ENCODE results near the gene DHX16. TPM values are rescaled to one million over a fixed set of nuclear protein-coding genes. Genes with fewer than 3 reads are reported as not detected.

DHX16 gene
- total RNA-seq, 2 donors from 2014 or later, result 27.4 to 40.0 TPM

DNA sequence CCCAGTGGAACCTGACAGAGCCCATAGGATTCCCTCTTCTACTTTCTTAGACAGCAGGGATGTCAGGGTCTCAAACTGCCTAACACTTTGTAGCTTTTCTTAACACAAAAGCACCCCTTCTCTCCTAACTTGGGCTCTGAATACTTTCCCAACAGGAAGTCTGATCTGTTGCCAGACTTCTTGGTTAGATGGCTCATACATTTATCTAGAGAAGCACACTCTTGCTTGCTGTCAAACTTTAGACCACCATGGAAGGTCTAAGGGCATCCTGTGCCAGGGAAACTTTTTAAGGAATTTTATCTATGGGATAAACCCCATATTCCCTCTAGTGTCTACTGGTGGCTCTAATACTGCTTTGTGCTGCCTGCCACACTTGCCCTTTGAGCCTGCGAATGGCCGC is 29.1 kb downstream of the DHX16 start:
- no peaks in the 10 kb centered on the region for H3K27me3 Mint-ChIP-seq
- ATAC-seq (replicated peaks), result no peak
- H3K36me3 Mint-ChIP-seq (ENCODE audit: low read depth), result peaks cover 42% of the 10 kb centered on the region
- peaks cover 12% of the 10 kb centered on the region for H3K4me1 Mint-ChIP-seq
- H3K4me3 Mint-ChIP-seq, result no peak overlapping the region
- H3K9me3 Mint-ChIP-seq, result no peaks in the 10 kb centered on the region
- H3K27ac Mint-ChIP-seq, result peak overlapping the region; percentile 21

DNA sequence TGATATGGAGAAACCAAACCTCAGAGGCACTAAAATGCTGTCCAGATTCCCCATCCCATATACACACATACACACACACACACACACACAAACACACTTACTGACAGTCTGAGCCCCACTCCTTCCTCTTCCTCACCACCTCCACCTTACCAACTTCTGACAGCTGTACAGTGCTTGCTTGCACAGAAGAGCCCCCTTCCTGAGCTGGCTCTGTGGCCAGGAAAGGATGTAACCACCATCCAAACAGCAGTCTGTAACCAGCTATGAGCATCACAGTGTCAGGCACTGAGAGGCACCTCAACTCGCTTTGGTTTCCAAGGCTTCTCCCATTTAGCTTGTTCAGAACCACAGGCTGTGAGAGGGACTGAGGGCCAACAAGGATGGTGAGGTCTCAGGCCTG is 31.8 kb downstream of the DHX16 start:
- ATAC-seq (replicated peaks), result no peak
- no peak overlapping the region for H3K27ac Mint-ChIP-seq

DNA sequence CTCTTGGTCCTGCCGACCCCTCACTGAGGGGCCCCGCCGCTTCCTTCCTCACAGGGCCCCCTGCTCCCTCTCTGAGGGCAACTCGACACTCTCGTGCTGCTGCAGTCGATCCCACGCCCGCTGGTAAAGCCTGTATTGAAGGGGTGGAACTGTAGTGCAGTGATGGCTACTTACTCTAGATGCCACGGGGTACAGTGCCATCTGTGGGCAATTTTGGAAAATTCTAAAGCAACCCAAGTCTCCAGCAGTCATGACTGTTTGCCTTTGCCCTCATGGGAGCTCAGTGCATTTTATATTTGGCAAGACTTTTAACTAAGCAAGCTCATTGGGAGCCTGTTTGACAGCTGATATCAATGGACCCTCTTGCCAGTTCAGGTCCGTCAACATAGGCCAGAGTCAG is 32.3 kb downstream of the DHX16 start:
- peaks cover 48% of the 10 kb centered on the region for H3K36me3 Mint-ChIP-seq (ENCODE audit: low read depth)
- H3K4me1 Mint-ChIP-seq, result no peaks in the 10 kb centered on the region
- no peaks in the 10 kb centered on the region for H3K27me3 Mint-ChIP-seq
- H3K27ac Mint-ChIP-seq, result no peak overlapping the region
- no peak for ATAC-seq (replicated peaks)
- H3K4me3 Mint-ChIP-seq, result no peak overlapping the region
- H3K9me3 Mint-ChIP-seq, result no peaks in the 10 kb centered on the region

More for the DNA sequence above, 31.8 kb downstream of the DHX16 start:
- Mint-ChIP-seq H3K27me3 (no peaks in the 10 kb centered on the region), H3K4me1 (peaks cover 4% of the 10 kb centered on the region), H3K4me3 (no peak overlapping the region), H3K9me3 (no peaks in the 10 kb centered on the region), H3K36me3 (ENCODE audit: low read depth) (peaks cover 48% of the 10 kb centered on the region)

- Mint-ChIP-seq H3K4me1 (no peaks in the 10 kb centered on the region), H3K27me3 (no peaks in the 10 kb centered on the region), H3K4me3 (no peak overlapping the region), H3K9me3 (no peaks in the 10 kb centered on the region), H3K27ac (no peak overlapping the region), H3K36me3 (ENCODE audit: low read depth) (peaks cover 41% of the 10 kb centered on the region)
- no peak for ATAC-seq (replicated peaks)
Observed at GRCh38 chr6:30635834-30636233, 37.0 kb downstream of the DHX16 start.

DNA sequence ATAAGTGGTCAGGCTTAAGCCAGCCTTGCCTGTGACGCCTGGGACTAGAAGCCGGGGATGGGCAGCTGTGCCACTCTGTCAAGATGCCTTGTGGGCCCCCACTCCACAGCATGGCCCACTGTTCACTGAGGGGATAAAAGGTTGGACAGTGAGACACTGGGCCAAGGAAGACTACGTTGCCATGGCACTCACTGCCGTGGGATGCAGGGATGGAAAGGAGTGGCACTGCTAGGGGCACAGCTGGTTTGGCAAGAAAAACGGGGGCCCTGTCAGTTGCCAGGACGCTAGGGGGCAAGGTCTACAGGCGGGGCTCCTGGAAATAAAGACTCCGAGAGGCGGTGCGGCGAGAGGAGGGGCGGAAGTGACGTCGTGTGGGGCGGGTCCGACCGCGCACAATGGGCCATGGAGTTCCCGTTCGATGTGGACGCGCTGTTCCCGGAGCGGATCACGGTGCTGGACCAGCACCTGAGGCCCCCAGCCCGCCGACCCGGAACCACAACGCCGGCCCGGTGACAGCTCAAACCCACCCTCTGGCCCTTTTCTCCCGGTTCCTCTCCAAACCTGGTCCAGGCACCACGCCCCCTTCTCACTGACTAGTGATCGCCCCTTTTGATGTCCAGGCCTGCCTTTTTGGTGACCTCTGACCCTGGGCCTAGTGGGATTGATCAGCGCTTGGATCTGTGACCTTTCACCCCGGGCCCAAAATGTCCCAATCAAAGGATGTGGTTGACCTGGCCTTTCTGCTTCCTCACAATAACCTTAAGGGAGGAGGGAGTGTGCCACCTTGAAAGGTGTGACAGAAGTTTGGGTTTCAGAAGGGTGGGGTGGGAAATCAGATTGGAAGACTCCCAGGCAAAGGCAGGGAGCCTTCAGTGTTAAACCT is 46.1 kb downstream of the DHX16 start, which contains the start of gene ATAT1:
ATAT1 (plus strand) TSS at position 391 of the 883 bp plus-strand sequence.
- Mint-ChIP-seq H3K27me3 (no peaks in the 10 kb centered on the region), H3K4me1 (peaks cover 22% of the 10 kb centered on the region), H3K36me3 (ENCODE audit: low read depth) (peaks cover 100% of the 10 kb centered on the region), H3K9me3 (no peaks in the 10 kb centered on the region), H3K4me3 (peak within 1 kb of the TSS; percentile 90), H3K27ac (peak within 1 kb of the TSS; percentile 91)
- ATAC-seq (replicated peaks), result peak; percentile 99

DNA sequence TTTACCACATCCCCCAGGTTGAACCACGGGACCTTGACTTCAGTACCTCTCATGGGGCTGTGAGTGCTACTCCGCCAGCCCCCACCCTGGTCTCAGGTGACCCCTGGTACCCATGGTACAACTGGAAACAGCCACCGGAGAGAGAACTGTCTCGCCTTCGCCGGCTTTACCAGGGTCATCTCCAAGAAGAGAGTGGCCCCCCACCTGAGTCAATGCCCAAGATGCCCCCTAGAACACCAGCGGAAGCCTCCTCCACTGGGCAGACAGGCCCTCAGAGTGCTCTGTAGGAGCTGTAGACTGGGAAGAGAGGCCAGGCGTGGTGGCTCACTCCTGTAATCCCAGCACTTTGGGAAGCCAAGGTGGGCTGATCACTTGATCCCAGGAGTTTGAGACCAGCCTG is 47.3 kb downstream of the DHX16 start:
- no peaks in the 10 kb centered on the region for H3K27me3 Mint-ChIP-seq
- H3K36me3 Mint-ChIP-seq (ENCODE audit: low read depth), result peaks cover 100% of the 10 kb centered on the region
- H3K4me1 Mint-ChIP-seq, result peaks cover 22% of the 10 kb centered on the region
- peak overlapping the region; percentile 90 for H3K4me3 Mint-ChIP-seq
- no peak for ATAC-seq (replicated peaks)
- peak overlapping the region; percentile 91 for H3K27ac Mint-ChIP-seq
- H3K9me3 Mint-ChIP-seq, result no peaks in the 10 kb centered on the region

DNA sequence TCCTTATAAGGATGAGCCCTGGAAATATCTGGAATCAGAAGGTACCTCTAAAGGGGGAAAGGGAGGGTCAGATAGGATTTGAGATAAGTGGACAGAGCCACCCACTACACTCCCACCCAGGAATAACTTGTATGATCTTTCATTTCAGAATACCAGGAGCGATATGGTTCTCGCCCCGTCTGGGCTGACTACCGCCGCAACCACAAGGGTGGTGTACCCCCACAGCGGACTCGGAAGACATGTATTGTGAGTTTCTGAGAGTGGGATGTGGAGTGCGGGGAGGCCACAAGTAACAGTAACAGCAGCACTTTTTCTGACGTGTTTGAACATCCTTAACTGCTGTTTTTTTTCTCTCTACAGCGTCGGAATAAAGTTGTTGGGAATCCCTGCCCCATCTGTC is 53.2 kb downstream of the DHX16 start:
- peaks cover 3% of the 10 kb centered on the region for H3K4me1 Mint-ChIP-seq
- no peaks in the 10 kb centered on the region for H3K27me3 Mint-ChIP-seq
- peaks cover 95% of the 10 kb centered on the region for H3K36me3 Mint-ChIP-seq (ENCODE audit: low read depth)
- no peak for ATAC-seq (replicated peaks)
- H3K4me3 Mint-ChIP-seq, result peak overlapping the region; percentile 94
- no peaks in the 10 kb centered on the region for H3K9me3 Mint-ChIP-seq
- peak overlapping the region; percentile 100 for H3K27ac Mint-ChIP-seq

DNA sequence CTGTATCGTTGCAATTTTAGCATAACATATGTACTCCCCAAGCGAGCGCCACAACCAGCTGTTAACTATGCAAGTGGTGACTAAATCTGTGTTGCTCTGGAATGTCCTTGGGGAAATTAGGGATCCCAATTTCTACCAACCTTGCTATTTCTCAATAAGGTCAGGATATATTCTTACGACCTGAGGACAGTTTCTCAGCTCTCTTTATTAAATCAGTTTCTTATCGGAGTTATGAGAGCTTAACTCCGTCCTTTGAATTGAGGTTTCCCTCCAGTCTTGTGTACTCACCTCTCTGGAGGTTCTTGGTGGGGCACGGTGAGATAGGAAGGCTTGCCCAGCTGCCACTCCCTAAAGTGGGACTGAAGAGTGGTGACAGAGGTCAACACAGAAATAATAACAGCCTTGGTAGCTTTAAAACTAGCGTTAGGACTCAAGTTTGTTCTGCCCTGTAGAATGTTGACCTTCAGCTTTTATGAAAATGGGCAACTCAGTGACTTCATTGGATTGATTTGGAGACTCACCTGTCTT is 54.5 kb downstream of the DHX16 start:
- Mint-ChIP-seq H3K4me1 (peaks cover 12% of the 10 kb centered on the region), H3K27me3 (no peaks in the 10 kb centered on the region), H3K27ac (peak overlapping the region; percentile 100), H3K4me3 (peak overlapping the region; percentile 94), H3K9me3 (no peaks in the 10 kb centered on the region), H3K36me3 (ENCODE audit: low read depth) (peaks cover 95% of the 10 kb centered on the region)
- ATAC-seq (replicated peaks), result no peak

DNA sequence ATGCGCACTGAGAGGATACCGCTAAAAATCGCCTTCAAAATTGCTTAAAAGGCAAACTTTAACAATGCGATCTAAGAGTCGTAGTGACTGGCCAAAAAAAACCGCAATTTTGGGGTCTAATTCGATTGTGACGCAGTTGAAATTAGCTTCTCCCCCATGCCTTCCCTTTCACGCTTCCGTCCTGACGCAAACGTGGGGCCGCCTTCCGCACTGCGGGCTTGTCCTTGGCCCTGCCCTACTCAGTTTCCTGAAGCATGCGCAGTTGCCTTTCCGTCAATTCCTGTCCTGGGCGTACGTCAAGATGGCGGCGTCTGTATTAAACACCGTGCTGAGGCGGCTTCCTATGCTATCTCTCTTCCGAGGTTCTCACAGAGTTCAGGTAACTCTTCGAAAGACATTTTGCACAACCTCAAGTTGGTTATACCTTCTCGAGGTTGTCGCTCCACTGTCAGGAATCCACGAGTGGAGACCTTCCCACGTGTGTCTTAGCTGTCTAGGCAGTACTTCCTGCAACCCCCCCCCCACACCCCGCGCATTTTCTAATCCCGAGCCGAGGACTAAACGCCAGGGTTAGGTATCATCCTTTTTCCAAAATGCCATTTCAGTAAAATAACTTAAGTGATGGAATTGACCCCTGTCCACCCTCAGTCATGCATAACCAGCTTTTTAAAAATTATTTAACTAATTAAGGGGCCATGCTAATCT is 55.1 kb downstream of the DHX16 start, which contains the start of gene MRPS18B:
MRPS18B (plus strand) TSS at position 276 of the 705 bp plus-strand sequence; CDS start at position 302, 26 bp downstream.
- peak within 1 kb of the TSS; percentile 100 for H3K27ac Mint-ChIP-seq
- ATAC-seq (replicated peaks), result peak; percentile 83
- H3K4me1 Mint-ChIP-seq, result peaks cover 17% of the 10 kb centered on the region

DNA sequence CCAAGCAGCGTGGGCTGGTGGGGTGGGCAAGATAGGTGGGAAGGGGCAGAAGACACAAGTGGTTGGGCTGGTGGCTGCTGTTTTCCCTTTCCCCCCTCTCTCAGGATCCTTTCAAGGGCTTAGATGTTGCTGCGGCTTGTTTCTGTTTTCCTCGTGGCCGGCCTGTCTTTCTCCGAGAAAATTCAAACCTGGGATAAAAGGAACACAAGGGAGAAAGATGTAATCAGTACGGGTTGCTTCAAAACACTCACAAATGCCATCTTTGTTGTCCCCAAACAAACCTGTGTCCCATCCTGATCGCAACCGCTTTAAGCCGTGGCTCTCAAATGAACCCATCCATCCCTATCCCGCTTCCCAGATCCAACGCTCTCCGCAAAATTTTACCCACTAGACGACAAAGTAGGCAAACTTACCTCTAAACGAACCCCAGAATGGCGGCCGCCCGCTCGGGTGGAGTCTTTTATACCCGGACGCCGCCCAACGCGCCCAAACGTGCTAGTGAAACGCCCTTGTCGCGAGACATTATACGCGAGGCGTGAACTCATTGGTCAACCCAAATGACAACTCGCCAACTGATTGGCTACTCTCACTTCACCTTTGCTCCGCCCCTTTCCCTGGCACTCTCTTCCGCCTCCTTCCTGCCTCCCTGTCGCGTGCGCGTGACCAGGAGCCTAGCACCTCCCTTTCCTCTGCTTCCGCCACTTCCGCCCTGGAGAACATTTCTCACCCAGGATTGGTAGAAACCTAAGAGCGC is 55.8 kb downstream of the DHX16 start, which contains the start of gene PPP1R10:
PPP1R10 (minus strand) TSS at position 433 of the 754 bp plus-strand sequence. CDS start 7,299 bp downstream, outside the sequence.
- H3K27me3 Mint-ChIP-seq, result no peaks in the 10 kb centered on the region
- peak within 1 kb of the TSS; percentile 100 for H3K27ac Mint-ChIP-seq
- peaks cover 95% of the 10 kb centered on the region for H3K36me3 Mint-ChIP-seq (ENCODE audit: low read depth)
- peaks cover 20% of the 10 kb centered on the region for H3K4me1 Mint-ChIP-seq
- no peaks in the 10 kb centered on the region for H3K9me3 Mint-ChIP-seq
- peak; percentile 84 for ATAC-seq (replicated peaks)
- peak within 1 kb of the TSS; percentile 94 for H3K4me3 Mint-ChIP-seq

More for the DNA sequence above, 55.1 kb downstream of the DHX16 start, which contains the start of gene MRPS18B:
- no peaks in the 10 kb centered on the region for H3K9me3 Mint-ChIP-seq
- H3K27me3 Mint-ChIP-seq, result no peaks in the 10 kb centered on the region
- peak within 1 kb of the TSS; percentile 94 for H3K4me3 Mint-ChIP-seq
- H3K36me3 Mint-ChIP-seq (ENCODE audit: low read depth), result peaks cover 95% of the 10 kb centered on the region

GRCh38 chr6:30615958-30616810 is 56.6 kb downstream of the DHX16 start:
- Mint-ChIP-seq H3K4me3 (peak overlapping the region; percentile 94), H3K36me3 (ENCODE audit: low read depth) (peaks cover 95% of the 10 kb centered on the region), H3K27ac (peak overlapping the region; percentile 100), H3K9me3 (no peaks in the 10 kb centered on the region), H3K27me3 (no peaks in the 10 kb centered on the region), H3K4me1 (peaks cover 28% of the 10 kb centered on the region)
- ATAC-seq (replicated peaks), result no peak

GRCh38 chr6:30615219-30615957 is 57.4 kb downstream of the DHX16 start:
- H3K4me1 Mint-ChIP-seq, result peaks cover 31% of the 10 kb centered on the region
- peak overlapping the region; percentile 94 for H3K4me3 Mint-ChIP-seq
- no peak for ATAC-seq (replicated peaks)
- H3K27ac Mint-ChIP-seq, result peak overlapping the region; percentile 100
- no peaks in the 10 kb centered on the region for H3K9me3 Mint-ChIP-seq
- H3K27me3 Mint-ChIP-seq, result no peaks in the 10 kb centered on the region
- H3K36me3 Mint-ChIP-seq (ENCODE audit: low read depth), result peaks cover 95% of the 10 kb centered on the region

Measured in activated T-helper 17 cell treated with anti-CD3 and anti-CD28 coated beads, Interleukin-2, amount 50 U/mL, for 72 hours (primary cell).